RWPE2 (cell line): Measurements from ENCODE around the gene CBR3.

Source experiments
- ATAC-seq: fragments of 200-7000 bp; cut with Tn5 transposase; 3 replicates; pipeline ENCODE4 v1.9.1; 2021; ENCODE audit warnings: low read depth
- DNase-seq: peaks from one replicate; pipeline ENCODE4 v3.0.0-alpha.2; 2020; ENCODE audit warnings: low spot score
- H3K27ac ChIP-seq: fragments of 450-650 bp; 2 replicates; pipeline ENCODE4 v1.5.1; 2017; ENCODE audit warnings: mild to moderate bottlenecking; ENCODE audit not compliant: poor library complexity, severe bottlenecking
- H3K27me3 ChIP-seq: fragments of 250-450 bp; sonication (Bioruptor Pico); 2 replicates; pipeline ENCODE4 v1.5.1; 2021; ENCODE audit warnings: mild to moderate bottlenecking, moderate library complexity; ENCODE audit not compliant: insufficient read depth, poor library complexity, severe bottlenecking
- H3K36me3 ChIP-seq: fragments of 250-450 bp; sonication (Bioruptor Pico); 2 replicates; pipeline ENCODE4 v1.5.1; 2020; ENCODE audit warnings: low read depth, mild to moderate bottlenecking, moderate library complexity
- H3K4me1 ChIP-seq: fragments of 250-450 bp; sonication (Bioruptor Pico); 2 replicates; pipeline ENCODE4 v1.5.1; 2021; ENCODE audit warnings: mild to moderate bottlenecking, moderate library complexity; ENCODE audit not compliant: insufficient read depth, poor library complexity, severe bottlenecking
- H3K4me3 ChIP-seq: fragments of 250-450 bp; sonication (Bioruptor Pico); 2 replicates; pipeline ENCODE4 v1.5.1; 2021; ENCODE audit warnings: mild to moderate bottlenecking, moderate library complexity; ENCODE audit not compliant: severe bottlenecking
- H3K9me3 ChIP-seq: fragments of 250-450 bp; sonication (Bioruptor Pico); 2 replicates; pipeline ENCODE4 v1.5.1; 2021; ENCODE audit warnings: mild to moderate bottlenecking, moderate library complexity; ENCODE audit not compliant: severe bottlenecking
- CTCF ChIP-seq: fragments of 450-650 bp; IDR thresholded peaks from one replicate; pipeline ENCODE4 v1.5.1; 2017; ENCODE audit warnings: mild to moderate bottlenecking, moderate library complexity; ENCODE audit not compliant: poor library complexity, severe bottlenecking

Gene CBR3

GRCh38 chr21:36175771-36176565, 41.1 kb downstream of the CBR3 start:
- no peaks in the 10 kb centered on the region for H3K27me3 ChIP-seq
- H3K27ac ChIP-seq, result no peak overlapping the region
- no peak for ATAC-seq
- no peaks in the 10 kb centered on the region for H3K9me3 ChIP-seq
- DNase-seq, result no peak
- H3K4me1 ChIP-seq, result no peaks in the 10 kb centered on the region
- no peak overlapping the region for H3K4me3 ChIP-seq
- no peak for TF ChIP-seq CTCF
- H3K36me3 ChIP-seq, result no peaks in the 10 kb centered on the region

- TF ChIP-seq CTCF, result no peak
- ATAC-seq (no peak), DNase-seq (no peak)
- H3K9me3 ChIP-seq, result no peaks in the 10 kb centered on the region
- H3K4me3 ChIP-seq, result no peak overlapping the region
- H3K36me3 ChIP-seq, result no peaks in the 10 kb centered on the region
- no peaks in the 10 kb centered on the region for H3K27me3 ChIP-seq
- no peaks in the 10 kb centered on the region for H3K4me1 ChIP-seq
- H3K27ac ChIP-seq, result no peak overlapping the region
Measured at GRCh38 chr21:36178349-36178748, 43.5 kb downstream of the CBR3 start.

- DNase-seq, result no peak
Measured at GRCh38 chr21:36179145-36179544, 44.3 kb downstream of the CBR3 start.

GRCh38 chr21:36180963-36181362, 46.1 kb downstream of the CBR3 start:
- H3K27ac ChIP-seq, result no peak overlapping the region
- DNase-seq (no peak), ATAC-seq (no peak)
- no peaks in the 10 kb centered on the region for H3K36me3 ChIP-seq
- H3K4me1 ChIP-seq, result no peaks in the 10 kb centered on the region
- no peaks in the 10 kb centered on the region for H3K27me3 ChIP-seq
- no peak overlapping the region for H3K4me3 ChIP-seq
- TF ChIP-seq CTCF, result no peak
- H3K9me3 ChIP-seq, result no peaks in the 10 kb centered on the region

More at GRCh38 chr21:36179145-36179544, 44.3 kb downstream of the CBR3 start:
- ATAC-seq, result no peak
- no peaks in the 10 kb centered on the region for H3K36me3 ChIP-seq
- H3K27ac ChIP-seq, result no peak overlapping the region
- TF ChIP-seq CTCF, result no peak
- no peaks in the 10 kb centered on the region for H3K27me3 ChIP-seq
- no peaks in the 10 kb centered on the region for H3K4me1 ChIP-seq
- H3K9me3 ChIP-seq, result no peaks in the 10 kb centered on the region
- no peak overlapping the region for H3K4me3 ChIP-seq

- no peaks in the 10 kb centered on the region for H3K9me3 ChIP-seq
- no peaks in the 10 kb centered on the region for H3K27me3 ChIP-seq
- H3K4me1 ChIP-seq, result no peaks in the 10 kb centered on the region
- H3K4me3 ChIP-seq, result no peak overlapping the region
- H3K36me3 ChIP-seq, result no peaks in the 10 kb centered on the region
- no peak for ATAC-seq
- H3K27ac ChIP-seq, result no peak overlapping the region
- TF ChIP-seq CTCF, result no peak
- DNase-seq, result no peak
Measured at GRCh38 chr21:36183144-36183795, 48.4 kb downstream of the CBR3 start.
